CD4-positive, alpha-beta T cell (primary cell): ENCODE data around the gene RNF223. TPM values are rescaled to one million over a fixed set of nuclear protein-coding genes. Genes with fewer than 3 reads are reported as not detected.
A peak's percentile ranks its signal among the peaks of the same experiment; 100 is the strongest.

Experiments used
- ATAC-seq: fragments of 200-7000 bp; cut with Tn5 transposase; one replicate; pipeline ENCODE4 v1.10.0; 2022; ENCODE audit warnings: mild to moderate bottlenecking; ENCODE audit not compliant: poor library complexity
- CTCF ChIA-PET: fragments of 350-600 bp; sonication (Branson Sonifier 250); formaldehyde crosslinking; loops from one replicate; lab custom pipeline; 2021; ENCODE audit warnings: antibody characterized with exemption, inconsistent platforms; lab: Charles Lee
- POLR2A ChIA-PET: fragments of 350-600 bp; sonication (Branson Sonifier 250); formaldehyde crosslinking; loops from one replicate; lab custom pipeline; 2021; ENCODE audit warnings: antibody characterized with exemption, inconsistent platforms; lab: Charles Lee
- DNase-seq, 14 experiments: peaks; one replicate each; pipeline ENCODE4 v3.0.0-alpha.2; 2013 to 2020; ENCODE audit warnings: mixed read lengths in 2 of 14
- H3K27ac ChIP-seq, 2 donors: one replicate each; pipeline versions ENCODE4 v1.5.1 to v1.7.0; 2013; ENCODE audit warnings: low read length in 2 of 2, low read depth in 1 of 2, mild to moderate bottlenecking in 1 of 2
- H3K27me3 ChIP-seq, 2 experiments: 1 replicate in 1 of 2; 2 replicates in 1 of 2; pipeline versions ENCODE4 v1.6.1 to v1.7.0; 2013; ENCODE audit warnings: low read length in 2 of 2, control low read depth in 1 of 2, mild to moderate bottlenecking in 1 of 2, moderate library complexity in 1 of 2; ENCODE audit not compliant: insufficient read depth in 2 of 2, control insufficient read depth in 1 of 2
- H3K36me3 ChIP-seq: one replicate; pipeline ENCODE4 v1.6.1; 2013; ENCODE audit warnings: low read length, control low read depth; ENCODE audit not compliant: insufficient read depth
- H3K4me1 ChIP-seq: one replicate; pipeline ENCODE4 v1.6.1; 2013; ENCODE audit warnings: low read length, control low read depth; ENCODE audit not compliant: insufficient read depth
- H3K4me3 ChIP-seq: one replicate; pipeline ENCODE4 v1.5.1; 2013; ENCODE audit warnings: mild to moderate bottlenecking, low read length, moderate library complexity
- H3K9me3 ChIP-seq, 2 experiments: 1 replicate in 1 of 2; 2 replicates in 1 of 2; pipeline versions ENCODE4 v1.6.1 to v1.7.0; 2013; ENCODE audit warnings: low read length in 2 of 2, mild to moderate bottlenecking in 2 of 2, control low read depth in 1 of 2, moderate library complexity in 1 of 2; ENCODE audit not compliant: control insufficient read depth in 1 of 2, insufficient read depth in 1 of 2
- H3K27ac Mint-ChIP-seq: one replicate; pipeline ENCODE4 v1.8.0; 2020; ENCODE audit warnings: mixed read lengths
- H3K27me3 Mint-ChIP-seq: one replicate; pipeline ENCODE4 v1.8.0; 2021; ENCODE audit warnings: mixed read lengths
- H3K36me3 Mint-ChIP-seq: one replicate; pipeline ENCODE4 v1.8.0; 2021; ENCODE audit warnings: low read depth, mixed read lengths
- H3K4me1 Mint-ChIP-seq: one replicate; pipeline ENCODE4 v1.8.0; 2021; ENCODE audit warnings: low read depth, mixed read lengths
- H3K4me3 Mint-ChIP-seq: one replicate; pipeline ENCODE4 v1.8.0; 2020; ENCODE audit warnings: mild to moderate bottlenecking, mixed read lengths
- H3K9me3 Mint-ChIP-seq: one replicate; pipeline ENCODE4 v1.8.0; 2020; ENCODE audit warnings: mixed read lengths
- CTCF ChIP-seq: fragments of 200-600 bp; IDR thresholded peaks from one replicate; pipeline ENCODE4 v1.8.0; 2022; ENCODE audit warnings: antibody characterized with exemption, mild to moderate bottlenecking
- intact Hi-C, 2 experiments: fragments of 100-400 bp; cut with DNase I in 1 of 2; cut with micrococcal nuclease in 1 of 2; formaldehyde crosslinking; loops; one replicate each; pipeline versions ENCODE4 v1.15.1 to v1.9.0; 2023 to 2025; cut with DNase I, micrococcal nuclease
- total RNA-seq, 174 experiments: library from RNA in 2 of 174; stranded (reverse) in 2 of 174; gene quantifications; one replicate each; pipeline ENCODE4 v1.2.3 and lab custom pipeline; 2021 to 2026

Gene RNF223
- total RNA-seq, 2 experiments from 2014 or later: not detected

- H3K9me3 Mint-ChIP-seq: no peaks in the 10 kb centered on the region
- Histone ChIP-seq H3K36me3 (no peaks in the 10 kb centered on the region), H3K27ac (no peak overlapping the region), H3K27me3 (peaks cover 40 to 48% of the 10 kb centered on the region in 2 experiments), H3K4me1 (peaks cover 38% of the 10 kb centered on the region), H3K4me3 (no peak overlapping the region), H3K9me3 (peaks cover 0 to 36% of the 10 kb centered on the region in 2 experiments)
- H3K4me1 Mint-ChIP-seq: peaks cover 20% of the 10 kb centered on the region
- H3K36me3 Mint-ChIP-seq: no peaks in the 10 kb centered on the region
- TF ChIP-seq CTCF: no peak
- intact Hi-C loops: loop anchor here in 1 of 2 experiments (5.0 to 10.0 kb wide), 2 partner anchors 77 to 269 kb away; partner anchors contain the start of genes ACAP3 and PUSL1
- POLR2A ChIA-PET: no interaction called here
- peaks cover 49% of the 10 kb centered on the region for H3K27me3 Mint-ChIP-seq
- H3K4me3 Mint-ChIP-seq: no peak overlapping the region
- no peak for ATAC-seq
- DNase-seq: no peak
- CTCF ChIA-PET: no interaction called here
- no peak overlapping the region for H3K27ac Mint-ChIP-seq
Measured at GRCh38 chr1:1035291-1035943, 38.7 kb downstream of the RNF223 start.

GRCh38 chr1:1034439-1034781 lies 39.7 kb downstream of the RNF223 start:
- Mint-ChIP-seq H3K4me1 (peaks cover 15% of the 10 kb centered on the region), H3K27ac (no peak overlapping the region), H3K36me3 (no peaks in the 10 kb centered on the region), H3K27me3 (peaks cover 47% of the 10 kb centered on the region), H3K9me3 (no peaks in the 10 kb centered on the region), H3K4me3 (peak overlapping the region; percentile 66)
- ATAC-seq (no peak), DNase-seq (no peak)
- peaks cover 0 to 36% of the 10 kb centered on the region in 2 experiments for H3K9me3 ChIP-seq
- CTCF ChIA-PET: interaction anchor here (1.2 kb wide), 1 partner anchor 30 kb away, joined by 3 read pairs; no protein-coding TSS in a partner anchor
- peaks cover 28% of the 10 kb centered on the region for H3K4me1 ChIP-seq
- no peak overlapping the region for H3K27ac ChIP-seq
- H3K27me3 ChIP-seq: peaks cover 40 to 47% of the 10 kb centered on the region in 2 experiments
- H3K36me3 ChIP-seq: no peaks in the 10 kb centered on the region
- no peak for TF ChIP-seq CTCF
- intact Hi-C loops: loop anchor here (5.0 to 10.0 kb wide), 3 partner anchors 258 to 408 kb away; partner anchors contain the start of genes ACAP3 (in 1 of the 2) and PUSL1 (in 1 of the 2)
- POLR2A ChIA-PET: no interaction called here
- no peak overlapping the region for H3K4me3 ChIP-seq

DNA sequence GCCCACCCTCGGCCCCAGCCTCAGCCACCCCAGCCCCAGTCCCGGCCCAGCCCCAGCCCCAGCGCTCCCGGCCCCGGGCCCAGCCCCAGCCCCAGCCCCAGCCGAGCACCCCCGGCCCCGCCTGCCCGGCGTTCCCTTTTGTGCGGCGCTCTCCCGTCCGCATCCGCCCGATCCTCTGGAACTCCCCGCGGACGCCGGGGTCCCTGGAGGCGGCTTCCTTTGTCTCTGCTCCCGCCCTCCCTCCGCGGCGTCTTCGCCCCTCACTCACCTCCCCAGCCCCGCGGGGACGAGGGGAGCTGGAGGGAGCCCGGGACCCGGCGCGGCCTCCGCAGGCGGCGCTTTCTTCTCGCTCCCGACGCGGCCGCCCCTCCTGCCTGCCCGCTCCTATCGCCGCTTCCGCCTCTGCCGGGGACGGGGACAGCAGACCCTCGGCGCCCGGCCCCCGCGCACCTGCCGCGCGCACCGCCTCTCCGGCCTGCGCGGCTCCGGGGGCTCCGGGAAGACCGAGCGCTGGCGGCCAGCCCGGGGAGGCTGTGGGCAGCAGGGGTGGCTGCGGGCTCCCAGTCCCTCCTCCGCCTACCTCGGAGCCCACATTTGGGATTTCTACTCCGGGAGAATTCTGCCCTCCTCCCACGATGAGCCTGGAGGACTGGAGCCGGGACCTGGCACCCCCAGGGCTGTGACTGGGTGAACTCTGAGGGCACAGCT lies 40.2 kb downstream of the RNF223 start:
- no peaks in the 10 kb centered on the region for H3K36me3 Mint-ChIP-seq
- no peaks in the 10 kb centered on the region for H3K9me3 Mint-ChIP-seq
- peaks cover 9% of the 10 kb centered on the region for H3K4me1 Mint-ChIP-seq
- Histone ChIP-seq H3K4me1 (peaks cover 22% of the 10 kb centered on the region), H3K4me3 (no peak overlapping the region), H3K9me3 (peaks cover 0 to 36% of the 10 kb centered on the region in 2 experiments), H3K27ac (no peak overlapping the region), H3K36me3 (no peaks in the 10 kb centered on the region), H3K27me3 (peaks cover 40 to 41% of the 10 kb centered on the region in 2 experiments)
- no peak overlapping the region for H3K27ac Mint-ChIP-seq
- no peak overlapping the region for H3K4me3 Mint-ChIP-seq
- TF ChIP-seq CTCF: no peak
- peak in 2 of 14 experiments; percentile 13 to 50 for DNase-seq
- ChIA-PET CTCF (interaction anchor here (0.7 to 1.6 kb wide), 3 partner anchors 20 to 30 kb away, joined by 3 to 4 read pairs (median 3); partner anchors contain the start of gene ISG15), POLR2A (no interaction called here)
- peaks cover 42% of the 10 kb centered on the region for H3K27me3 Mint-ChIP-seq
- no peak for ATAC-seq
- intact Hi-C loops: loop anchor here (1.0 to 10.0 kb wide), 4 partner anchors 258 to 408 kb away; partner anchors contain the start of genes ACAP3 (in 1 of the 2) and PUSL1 (in 1 of the 2)
